Activated T-helper 17 cell treated with anti-CD3 and anti-CD28 coated beads, Interleukin-2, amount 50 U/mL, for 72 hours (primary cell): ENCODE measurements around the gene HPSE2. TPM values are rescaled to one million over a fixed set of nuclear protein-coding genes. Genes with fewer than 3 reads are reported as not detected.

Experiments
- ATAC-seq: fragments of 150-1000 bp; cut with Tn5 transposase; replicated peaks from 2 replicates; pipeline ENCODE4 v1.10.0; 2021; ENCODE audit warnings: mild to moderate bottlenecking, moderate library complexity
- H3K27ac Mint-ChIP-seq: one replicate; pipeline ENCODE4 v1.8.0; 2022; ENCODE audit warnings: mixed read lengths
- H3K27me3 Mint-ChIP-seq: one replicate; pipeline ENCODE4 v1.8.0; 2022; ENCODE audit warnings: mixed read lengths
- H3K36me3 Mint-ChIP-seq: one replicate; pipeline ENCODE4 v1.8.0; 2022; ENCODE audit warnings: low read depth, mild to moderate bottlenecking, mixed read lengths
- H3K4me1 Mint-ChIP-seq: one replicate; pipeline ENCODE4 v1.8.0; 2022; ENCODE audit warnings: mixed read lengths
- H3K4me3 Mint-ChIP-seq: one replicate; pipeline ENCODE4 v1.8.0; 2022; ENCODE audit warnings: mild to moderate bottlenecking, mixed read lengths
- H3K9me3 Mint-ChIP-seq: one replicate; pipeline ENCODE4 v1.8.0; 2022; ENCODE audit warnings: mixed read lengths
- total RNA-seq, 2 donors: library from RNA; stranded (reverse); gene quantifications; one replicate each; pipeline ENCODE4 v1.2.3, GENCODE V29; 2022

HPSE2 gene
- total RNA-seq, 2 donors from 2014 or later = not detected

- no peaks in the 10 kb centered on the region for H3K36me3 Mint-ChIP-seq
- H3K4me3 Mint-ChIP-seq = no peak overlapping the region
- no peaks in the 10 kb centered on the region for H3K4me1 Mint-ChIP-seq
- no peak overlapping the region for H3K27ac Mint-ChIP-seq
- peaks cover 4% of the 10 kb centered on the region for H3K27me3 Mint-ChIP-seq
- H3K9me3 Mint-ChIP-seq = peaks cover 6% of the 10 kb centered on the region
- no peak for ATAC-seq
These were observed 285.5 kb downstream of the HPSE2 start for GRCh38 chr10:98950106-98950505.

GRCh38 chr10:98949306-98949705 is 286.3 kb downstream of the HPSE2 start:
- Mint-ChIP-seq H3K4me1 (no peaks in the 10 kb centered on the region), H3K27me3 (peaks cover 4% of the 10 kb centered on the region), H3K4me3 (no peak overlapping the region), H3K9me3 (peaks cover 6% of the 10 kb centered on the region), H3K36me3 (no peaks in the 10 kb centered on the region), H3K27ac (no peak overlapping the region)
- ATAC-seq = no peak

- Mint-ChIP-seq H3K27ac (no peak overlapping the region), H3K27me3 (no peaks in the 10 kb centered on the region), H3K4me3 (no peak overlapping the region), H3K36me3 (no peaks in the 10 kb centered on the region), H3K4me1 (no peaks in the 10 kb centered on the region), H3K9me3 (peaks cover 6% of the 10 kb centered on the region)
- ATAC-seq = no peak
These were observed 292.0 kb downstream of the HPSE2 start for GRCh38 chr10:98943681-98944080.

GRCh38 chr10:98929709-98930108 is 305.9 kb downstream of the HPSE2 start:
- Mint-ChIP-seq H3K9me3 (peaks cover 4% of the 10 kb centered on the region), H3K4me3 (no peak overlapping the region), H3K27me3 (peaks cover 8% of the 10 kb centered on the region), H3K4me1 (no peaks in the 10 kb centered on the region), H3K27ac (no peak overlapping the region), H3K36me3 (no peaks in the 10 kb centered on the region)
- no peak for ATAC-seq

GRCh38 chr10:98925651-98926050 is 310.0 kb downstream of the HPSE2 start:
- Mint-ChIP-seq H3K27me3 (peaks cover 5% of the 10 kb centered on the region), H3K4me3 (no peak overlapping the region), H3K27ac (no peak overlapping the region), H3K9me3 (no peaks in the 10 kb centered on the region), H3K36me3 (no peaks in the 10 kb centered on the region), H3K4me1 (no peaks in the 10 kb centered on the region)
- no peak for ATAC-seq

GRCh38 chr10:98924526-98924925 is 311.1 kb downstream of the HPSE2 start:
- ATAC-seq = no peak
- H3K4me3 Mint-ChIP-seq = no peak overlapping the region
- no peaks in the 10 kb centered on the region for H3K4me1 Mint-ChIP-seq
- no peaks in the 10 kb centered on the region for H3K36me3 Mint-ChIP-seq
- no peak overlapping the region for H3K27ac Mint-ChIP-seq
- no peaks in the 10 kb centered on the region for H3K9me3 Mint-ChIP-seq
- peaks cover 5% of the 10 kb centered on the region for H3K27me3 Mint-ChIP-seq

GRCh38 chr10:98921316-98921715 is 314.3 kb downstream of the HPSE2 start:
- no peak overlapping the region for H3K4me3 Mint-ChIP-seq
- no peaks in the 10 kb centered on the region for H3K36me3 Mint-ChIP-seq
- no peak for ATAC-seq
- no peak overlapping the region for H3K27ac Mint-ChIP-seq
- H3K9me3 Mint-ChIP-seq = no peaks in the 10 kb centered on the region
- H3K4me1 Mint-ChIP-seq = no peaks in the 10 kb centered on the region
- no peaks in the 10 kb centered on the region for H3K27me3 Mint-ChIP-seq

GRCh38 chr10:98920807-98921206 is 314.8 kb downstream of the HPSE2 start:
- Mint-ChIP-seq H3K27me3 (no peaks in the 10 kb centered on the region), H3K36me3 (no peaks in the 10 kb centered on the region), H3K27ac (no peak overlapping the region), H3K4me1 (no peaks in the 10 kb centered on the region), H3K9me3 (no peaks in the 10 kb centered on the region), H3K4me3 (no peak overlapping the region)
- ATAC-seq = no peak

GRCh38 chr10:98920360-98920759 is 315.3 kb downstream of the HPSE2 start:
- Mint-ChIP-seq H3K27ac (no peak overlapping the region), H3K27me3 (no peaks in the 10 kb centered on the region), H3K9me3 (no peaks in the 10 kb centered on the region), H3K4me3 (no peak overlapping the region), H3K36me3 (no peaks in the 10 kb centered on the region), H3K4me1 (no peaks in the 10 kb centered on the region)
- ATAC-seq = no peak

- Mint-ChIP-seq H3K4me1 (no peaks in the 10 kb centered on the region), H3K4me3 (no peak overlapping the region), H3K9me3 (no peaks in the 10 kb centered on the region), H3K27me3 (no peaks in the 10 kb centered on the region), H3K36me3 (no peaks in the 10 kb centered on the region), H3K27ac (no peak overlapping the region)
- ATAC-seq = no peak
These were observed 315.8 kb downstream of the HPSE2 start for GRCh38 chr10:98919899-98920298.

GRCh38 chr10:98917828-98918227 is 317.8 kb downstream of the HPSE2 start:
- Mint-ChIP-seq H3K36me3 (no peaks in the 10 kb centered on the region), H3K9me3 (no peaks in the 10 kb centered on the region), H3K4me1 (no peaks in the 10 kb centered on the region), H3K27ac (no peak overlapping the region), H3K27me3 (no peaks in the 10 kb centered on the region), H3K4me3 (no peak overlapping the region)
- ATAC-seq = no peak

- H3K27ac Mint-ChIP-seq = no peak overlapping the region
- H3K27me3 Mint-ChIP-seq = no peaks in the 10 kb centered on the region
- H3K4me3 Mint-ChIP-seq = no peak overlapping the region
- no peaks in the 10 kb centered on the region for H3K9me3 Mint-ChIP-seq
- H3K4me1 Mint-ChIP-seq = no peaks in the 10 kb centered on the region
- H3K36me3 Mint-ChIP-seq = no peaks in the 10 kb centered on the region
- ATAC-seq = no peak
These were observed 319.0 kb downstream of the HPSE2 start for GRCh38 chr10:98916526-98917125.

GRCh38 chr10:98915911-98916310 is 319.7 kb downstream of the HPSE2 start:
- ATAC-seq = no peak
- no peaks in the 10 kb centered on the region for H3K9me3 Mint-ChIP-seq
- no peaks in the 10 kb centered on the region for H3K27me3 Mint-ChIP-seq
- H3K4me3 Mint-ChIP-seq = no peak overlapping the region
- no peaks in the 10 kb centered on the region for H3K36me3 Mint-ChIP-seq
- H3K27ac Mint-ChIP-seq = no peak overlapping the region
- no peaks in the 10 kb centered on the region for H3K4me1 Mint-ChIP-seq

GRCh38 chr10:98910546-98910945 is 325.1 kb downstream of the HPSE2 start:
- Mint-ChIP-seq H3K27ac (no peak overlapping the region), H3K4me3 (no peak overlapping the region), H3K9me3 (no peaks in the 10 kb centered on the region), H3K27me3 (no peaks in the 10 kb centered on the region), H3K4me1 (no peaks in the 10 kb centered on the region), H3K36me3 (no peaks in the 10 kb centered on the region)
- no peak for ATAC-seq

GRCh38 chr10:98910048-98910447 is 325.6 kb downstream of the HPSE2 start:
- no peak for ATAC-seq
- Mint-ChIP-seq H3K4me1 (no peaks in the 10 kb centered on the region), H3K4me3 (no peak overlapping the region), H3K27ac (no peak overlapping the region), H3K27me3 (no peaks in the 10 kb centered on the region), H3K36me3 (no peaks in the 10 kb centered on the region), H3K9me3 (no peaks in the 10 kb centered on the region)

GRCh38 chr10:98908868-98909267 is 326.8 kb downstream of the HPSE2 start:
- Mint-ChIP-seq H3K27me3 (no peaks in the 10 kb centered on the region), H3K4me1 (no peaks in the 10 kb centered on the region), H3K9me3 (no peaks in the 10 kb centered on the region), H3K27ac (no peak overlapping the region), H3K36me3 (no peaks in the 10 kb centered on the region), H3K4me3 (no peak overlapping the region)
- no peak for ATAC-seq
